GM20000 (cell line): ENCODE data around the gene NACC2.
"Not testable (repeated sequence)": the region's sequence is repeated elsewhere in the genome, so short reads cannot be mapped to it uniquely, and the experiment has no call there.

Source experiments
- DNase-seq: peaks from one replicate; pipeline ENCODE4 v3.0.0; 2012; ENCODE audit warnings: low spot score
- TF ChIP-seq, protein P1 (sequence below): IDR thresholded peaks from 2 replicates; pipeline ENCODE4 v1.5.1; 2012; ENCODE audit warnings: mild to moderate bottlenecking, control low read depth; ENCODE audit errors: extremely low read depth, missing control alignments

Gene NACC2

DNA sequence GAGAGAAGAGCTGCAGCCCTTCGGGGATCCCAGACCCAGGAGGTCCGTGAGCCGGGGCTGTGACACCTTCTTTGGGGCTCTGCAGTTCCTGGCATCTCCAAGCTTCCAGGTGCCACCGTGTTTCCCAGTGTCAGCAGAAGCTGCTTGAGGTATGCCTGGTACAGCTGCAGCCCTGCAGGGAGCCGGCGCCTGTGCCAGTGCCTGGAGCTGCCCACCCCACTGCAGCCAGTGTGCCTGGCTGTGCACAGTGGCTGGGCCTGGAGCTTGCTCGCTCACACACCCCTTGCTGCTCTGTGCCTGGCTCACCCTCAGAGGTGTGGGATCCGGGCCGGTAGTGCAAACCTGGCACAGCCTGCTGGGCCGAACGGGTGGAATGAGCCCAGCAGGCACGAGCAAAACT is 65.5 kb downstream of the NACC2 start:
- no peak for DNase-seq

DNA sequence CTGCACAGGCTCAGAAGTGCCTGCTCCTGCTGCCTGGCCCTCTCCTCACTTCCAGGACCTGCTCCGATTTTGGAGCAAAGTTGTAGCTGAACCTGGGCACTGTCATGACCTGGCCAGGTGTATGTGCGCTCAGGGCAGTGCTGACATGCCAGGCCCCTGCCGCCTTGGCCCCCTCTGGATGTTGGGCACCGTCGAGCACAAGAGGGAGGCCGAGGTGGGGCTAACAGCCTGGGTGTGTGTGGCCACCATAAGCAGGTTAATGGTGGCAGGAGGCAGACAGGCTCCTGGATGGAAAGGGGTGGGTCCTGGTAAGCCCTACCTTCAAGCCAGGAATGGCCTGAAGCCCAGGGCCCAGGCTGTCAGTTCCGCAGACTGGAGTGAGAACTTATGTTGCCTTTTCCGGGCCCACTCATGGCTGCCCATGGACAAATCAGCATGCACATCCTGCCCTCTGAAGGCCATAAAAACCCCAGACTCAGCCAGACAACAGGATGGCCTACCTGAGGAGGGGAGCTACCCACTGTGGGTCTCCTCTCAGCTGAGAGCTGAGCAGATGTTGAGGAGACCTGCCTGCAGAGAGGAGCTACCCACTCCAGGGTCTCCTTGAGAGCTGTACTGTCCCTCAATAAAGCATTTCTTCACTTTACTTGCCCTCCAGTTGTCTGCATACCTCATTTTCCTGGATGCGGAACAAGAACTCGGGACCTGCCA is 66.2 kb downstream of the NACC2 start:
- no peak for DNase-seq
- TF ChIP-seq, protein P1, sequence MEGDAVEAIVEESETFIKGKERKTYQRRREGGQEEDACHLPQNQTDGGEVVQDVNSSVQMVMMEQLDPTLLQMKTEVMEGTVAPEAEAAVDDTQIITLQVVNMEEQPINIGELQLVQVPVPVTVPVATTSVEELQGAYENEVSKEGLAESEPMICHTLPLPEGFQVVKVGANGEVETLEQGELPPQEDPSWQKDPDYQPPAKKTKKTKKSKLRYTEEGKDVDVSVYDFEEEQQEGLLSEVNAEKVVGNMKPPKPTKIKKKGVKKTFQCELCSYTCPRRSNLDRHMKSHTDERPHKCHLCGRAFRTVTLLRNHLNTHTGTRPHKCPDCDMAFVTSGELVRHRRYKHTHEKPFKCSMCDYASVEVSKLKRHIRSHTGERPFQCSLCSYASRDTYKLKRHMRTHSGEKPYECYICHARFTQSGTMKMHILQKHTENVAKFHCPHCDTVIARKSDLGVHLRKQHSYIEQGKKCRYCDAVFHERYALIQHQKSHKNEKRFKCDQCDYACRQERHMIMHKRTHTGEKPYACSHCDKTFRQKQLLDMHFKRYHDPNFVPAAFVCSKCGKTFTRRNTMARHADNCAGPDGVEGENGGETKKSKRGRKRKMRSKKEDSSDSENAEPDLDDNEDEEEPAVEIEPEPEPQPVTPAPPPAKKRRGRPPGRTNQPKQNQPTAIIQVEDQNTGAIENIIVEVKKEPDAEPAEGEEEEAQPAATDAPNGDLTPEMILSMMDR, result no peak

More for the DNA sequence above, 65.5 kb downstream of the NACC2 start:
- TF ChIP-seq, protein P1, result no peak

DNA sequence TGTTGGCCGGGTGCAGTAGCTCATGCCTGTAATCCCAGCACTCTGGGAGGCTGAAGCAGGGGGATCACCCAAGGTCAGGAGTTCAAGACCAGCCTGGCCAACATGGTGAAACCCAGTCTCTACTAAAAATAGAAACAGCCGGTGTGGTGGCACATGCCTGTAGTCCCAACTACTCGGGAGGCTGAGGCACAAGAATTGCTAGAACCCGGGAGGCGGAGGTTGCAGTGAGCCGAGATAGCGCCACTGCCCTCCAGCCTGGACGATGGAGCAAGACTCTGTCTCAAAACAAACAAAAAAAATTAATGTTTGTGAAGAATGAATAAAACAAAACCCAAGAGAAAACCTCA is 68.2 kb downstream of the NACC2 start:
- not testable (repeated sequence) for DNase-seq

GRCh38 chr9:136026266-136026942 is 68.7 kb downstream of the NACC2 start:
- no peak for DNase-seq
- TF ChIP-seq, protein P1, result no peak

DNA sequence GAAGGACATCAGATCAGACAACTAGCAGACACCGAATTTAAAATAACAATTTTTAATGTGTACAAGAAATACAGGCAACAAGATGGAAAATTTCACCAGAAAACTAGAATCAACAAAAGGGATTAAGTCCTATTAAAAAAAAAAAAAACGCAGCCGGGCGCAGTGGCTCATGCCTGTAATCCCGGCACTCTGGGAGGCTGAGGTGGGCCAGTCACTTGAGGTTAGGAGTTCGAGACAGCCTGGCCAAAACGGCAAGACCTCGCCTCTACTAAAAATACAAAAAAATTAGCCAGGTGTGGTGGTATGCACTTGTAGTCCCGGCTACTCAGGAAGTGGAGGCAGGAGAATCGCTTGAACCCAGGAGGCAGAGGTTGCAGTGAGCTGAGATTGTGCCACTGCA is 69.6 kb downstream of the NACC2 start:
- TF ChIP-seq, protein P1, result no peak
- no peak for DNase-seq

DNA sequence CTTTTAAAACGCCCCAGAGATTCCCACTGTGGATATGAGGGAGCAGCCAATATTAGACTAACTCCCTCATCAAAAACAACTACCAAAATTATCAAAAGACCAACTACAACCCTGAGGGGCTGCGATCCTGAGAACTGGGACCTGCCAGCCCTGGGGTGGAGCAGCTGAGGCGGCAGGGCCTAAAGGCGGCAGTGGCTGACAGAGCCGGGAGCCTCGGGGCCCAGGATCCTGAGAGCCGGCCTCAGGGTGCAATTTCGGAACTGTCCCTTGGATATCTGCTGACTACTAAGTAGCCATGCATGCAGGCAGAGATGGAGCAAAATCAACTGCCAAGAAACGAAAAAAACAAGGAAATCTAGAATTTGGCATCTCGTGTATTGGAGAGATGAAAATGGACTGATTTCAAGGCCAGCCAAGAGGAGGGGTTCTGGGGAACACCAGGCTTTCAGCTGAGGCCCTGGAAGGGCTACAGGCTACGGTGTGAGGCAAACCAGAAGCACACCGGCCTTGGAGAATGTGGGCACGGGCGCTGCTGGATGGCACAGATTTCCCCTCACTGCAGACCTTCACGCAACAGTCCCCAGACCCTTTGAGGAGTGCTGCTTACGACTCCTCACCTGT is 70.3 kb downstream of the NACC2 start:
- TF ChIP-seq, protein P1, result no peak
- no peak for DNase-seq

DNA sequence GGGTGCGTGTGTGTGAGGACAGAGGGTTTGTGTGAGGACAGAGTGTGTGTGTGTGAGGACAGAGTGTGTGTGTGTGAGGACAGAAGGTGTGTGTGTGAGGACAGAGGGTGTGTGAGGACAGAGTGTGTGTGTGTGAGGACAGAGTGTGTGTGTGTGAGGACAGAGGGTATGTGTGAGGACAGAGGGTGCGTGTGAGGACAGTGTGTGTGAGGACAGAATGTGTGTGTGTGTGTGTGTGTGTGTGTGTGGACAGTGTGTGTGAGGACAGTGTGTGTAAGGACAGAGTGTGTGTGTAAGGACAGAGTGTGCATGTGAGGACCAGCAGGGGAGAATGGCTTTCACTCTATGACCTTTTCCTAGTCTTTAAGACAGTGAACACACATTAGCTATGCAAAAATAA is 70.8 kb downstream of the NACC2 start:
- TF ChIP-seq, protein P1, result no peak
- no peak for DNase-seq
